Measurements from ENCODE around the gene TNIK. TPM values are rescaled to one million over a fixed set of nuclear protein-coding genes. Genes with fewer than 3 reads are reported as not detected.

TNIK gene
- polyA plus RNA-seq, 1 of the 3 experiments (the other 2 are of a cell fraction), result 19.4 TPM

- TF ChIP-seq NFIC (IDR thresholded peaks at IDR 0.05; ENCODE audit: borderline replicate concordance) (no peak), MEF2A (IDR thresholded peaks at IDR 0.05; ENCODE audit: borderline replicate concordance, low read depth) (no peak), EP300 (IDR thresholded peaks at IDR 0.05; ENCODE audit: borderline replicate concordance in 1 of 2, low read depth in 1 of 2, low read length in 1 of 2) (no peak), ELF1 (IDR thresholded peaks at IDR 0.05) (no peak)
Observed at GRCh38 chr3:171169866-171170265, 290.3 kb downstream of the TNIK start (continued).

- Histone ChIP-seq H2AFZ (ENCODE audit: low read depth) (no peak overlapping the region), H3K9me3 (no peaks in the 10 kb centered on the region), H3K27ac (ENCODE audit: low read depth in 2 of 2, low read length in 1 of 2) (no peak overlapping the region), H3K79me2 (ENCODE audit: insufficient read depth) (no peaks in the 10 kb centered on the region), H3F3A (replicated peaks; ENCODE audit: insufficient read depth) (no peaks in the 10 kb centered on the region), H3K36me3 (replicated peaks in 1 of 2; ENCODE audit: control insufficient read depth in 1 of 2, insufficient read depth in 2 of 2, low read length in 1 of 2) (peaks cover 15 to 17% of the 10 kb centered on the region in 2 experiments), H3K4me1 (ENCODE audit: control insufficient read depth in 1 of 2, insufficient read depth in 2 of 2, low read depth in 1 of 2, low read length in 1 of 2) (no peaks in the 10 kb centered on the region; a peak in 2 of 4 replicates), H3K9ac (no peak overlapping the region), H3K9me2 (no peaks in the 10 kb centered on the region), H3K27me3 (ENCODE audit: insufficient read depth) (no peaks in the 10 kb centered on the region), H4K20me1 (ENCODE audit: insufficient read depth) (no peaks in the 10 kb centered on the region), H3K4me3 (ENCODE audit: low read depth in 2 of 2, low read length in 1 of 2) (no peak overlapping the region), H3K4me2 (no peak overlapping the region)
- DNase-seq, result no peak
- 47% methylated on average over 2 of the region's 2 CpGs for WGBS (ENCODE audit: low lambda C conversion rate)
- TF ChIP-seq RCOR1 (IDR thresholded peaks at IDR 0.05; ENCODE audit: low read length) (no peak), FOXM1 (IDR thresholded peaks at IDR 0.05; ENCODE audit: low read depth) (no peak), MAX (IDR thresholded peaks at IDR 0.05; ENCODE audit: low read depth) (no peak), FOXJ3 (CRISPR knock-in tag; IDR thresholded peaks at IDR 0.05) (no peak), REST (IDR thresholded peaks at IDR 0.05; ENCODE audit: low read depth, low read length) (no peak), PBX3 (IDR thresholded peaks at IDR 0.05) (no peak), CHD2 (IDR thresholded peaks at IDR 0.05; ENCODE audit: low read length, partially characterized antibody) (no peak), GATA2 (CRISPR knock-in tag; IDR thresholded peaks at IDR 0.05) (no peak), TCF12 (IDR thresholded peaks at IDR 0.05) (no peak), RFX5 (IDR thresholded peaks at IDR 0.05; ENCODE audit: low read length) (no peak)
- CTCF ChIA-PET, result interaction anchor here (1.2 to 1.5 kb wide), 2 partner anchors 17 to 397 kb away, joined by 3 read pairs; no protein-coding TSS in a partner anchor
- POLR2A ChIA-PET, result no interaction called here
Observed at GRCh38 chr3:171169443-171169842, 290.8 kb downstream of the TNIK start.
